GM12878 (cell line): Measurements from ENCODE around the gene NECTIN1. TPM values are rescaled to one million over a fixed set of nuclear protein-coding genes. Genes with fewer than 3 reads are reported as not detected.

ENCODE experiments used
- ATAC-seq: fragments of 200-7000 bp; cut with Tn5 transposase; 3 replicates; pipeline ENCODE4 v1.9.1; 2020; ENCODE audit warnings: mild to moderate bottlenecking, moderate library complexity
- BruUV-seq: library from RNA; stranded (reverse); fragments of 400-500 nt; replicated peaks from 2 replicates; lab custom pipeline; 2021; lab: Mats Ljungman, UMichigan
- CTCF ChIA-PET: fragments of 300-600 bp; sonication (Branson Sonifier 250); formaldehyde crosslinking; extraction: SDS; loops from one replicate; lab custom pipeline; 2021; ENCODE audit warnings: inconsistent platforms; lab: Yijun Ruan, JAX
- POLR2A ChIA-PET: fragments of 350-600 bp; formaldehyde crosslinking; extraction: SDS; loops from one replicate; lab custom pipeline; 2021; ENCODE audit warnings: inconsistent platforms; lab: Charles Lee
- RAD21 ChIA-PET: fragments of 300-600 bp; sonication (Branson Sonifier 250); formaldehyde crosslinking; loops from one replicate; lab custom pipeline; 2023; ENCODE audit warnings: antibody characterized with exemption; ENCODE audit not compliant: unreplicated experiment; lab: Charles Lee
- SMC1A ChIA-PET: fragments of 300-600 bp; sonication (Branson Sonifier 250); formaldehyde crosslinking; loops from one replicate; lab custom pipeline; 2023; ENCODE audit not compliant: unreplicated experiment, uncharacterized antibody; lab: Charles Lee
- DNase-seq: peaks from one replicate; pipeline ENCODE4 v3.0.0-alpha.2; 2011; ENCODE audit warnings: low read depth, low spot score
- FAIRE-seq: peaks from 3 replicates; lab custom pipeline; 2011; peaks lifted over from hg19 to GRCh38; lab: Jason Lieb, UNC
- H2AFZ ChIP-seq: 2 replicates; pipeline ENCODE4 v1.6.0; 2011; ENCODE audit warnings: low read depth, low read length, control low read depth; ENCODE audit not compliant: control insufficient read depth
- H3K27ac ChIP-seq: 2 replicates; pipeline ENCODE4 v1.5.1; 2011; ENCODE audit warnings: control low read depth; ENCODE audit not compliant: control insufficient read depth, insufficient read depth
- H3K27me3 ChIP-seq, 2 experiments: replicated peaks in 1 of 2; 2 replicates each; pipeline versions ENCODE4 v1.6.0 to v1.6.1; 2011; ENCODE audit warnings: low read length in 1 of 2; ENCODE audit not compliant: control insufficient read depth in 2 of 2, insufficient read depth in 2 of 2
- H3K36me3 ChIP-seq, 2 experiments: 2 replicates each; pipeline ENCODE4 v1.5.1; 2011; ENCODE audit warnings: low read length in 1 of 2; ENCODE audit not compliant: control insufficient read depth in 2 of 2, insufficient read depth in 2 of 2
- H3K4me1 ChIP-seq: 2 replicates; pipeline ENCODE4 v1.6.1; 2011; ENCODE audit warnings: mild to moderate bottlenecking, low read length, moderate library complexity, mixed read lengths; ENCODE audit not compliant: control insufficient read depth, insufficient read depth
- H3K4me2 ChIP-seq: 2 replicates; pipeline ENCODE4 v1.6.0; 2011; ENCODE audit warnings: control low read depth; ENCODE audit not compliant: control insufficient read depth, insufficient read depth
- H3K4me3 ChIP-seq: fragments of 200-600 bp; sonication (generic); 2 replicates; pipeline ENCODE4 v1.5.1; 2016
- H3K79me2 ChIP-seq: 2 replicates; pipeline ENCODE4 v1.6.0; 2011; ENCODE audit warnings: low read length; ENCODE audit not compliant: control insufficient read depth, insufficient read depth
- H3K9ac ChIP-seq: 2 replicates; pipeline ENCODE4 v1.8.0; 2011; ENCODE audit warnings: low read length, control low read depth, mixed read lengths; ENCODE audit not compliant: control insufficient read depth, insufficient read depth
- H3K9me3 ChIP-seq: replicated peaks from 3 replicates; pipeline ENCODE4 v1.5.1; 2011; ENCODE audit warnings: mild to moderate bottlenecking, low read length; ENCODE audit not compliant: control insufficient read depth, insufficient read depth
- H4K20me1 ChIP-seq: 2 replicates; pipeline ENCODE4 v1.6.0; 2011; ENCODE audit not compliant: control insufficient read depth, insufficient read depth
- ASH2L ChIP-seq: fragments of 300-600, 200-600 bp; sonication (generic); IDR thresholded peaks from 2 replicates; pipeline ENCODE4 v1.6.1; 2017; ENCODE audit warnings: low read depth, mild to moderate bottlenecking, borderline replicate concordance
- BCL11A ChIP-seq: IDR thresholded peaks from 2 replicates; pipeline ENCODE4 v1.6.1; 2011; ENCODE audit warnings: low read depth, low read length
- BHLHE40 ChIP-seq, 2 experiments: fragments of 450-650 bp in 1 of 2; IDR thresholded peaks; 2 replicates each; pipeline ENCODE4 v1.6.1; 2011 to 2017; ENCODE audit warnings: low read depth in 2 of 2, borderline replicate concordance in 1 of 2, improper control_type of control experiment in 1 of 2, low read length in 1 of 2, mild to moderate bottlenecking in 1 of 2
- EED ChIP-seq: sonication (generic); IDR thresholded peaks from 2 replicates; pipeline ENCODE4 v1.6.1; 2016; ENCODE audit warnings: antibody characterized with exemption, low read depth
- EP300 ChIP-seq, 2 experiments: fragments of 150-350 bp in 1 of 2; IDR thresholded peaks; 2 replicates each; pipeline ENCODE4 v1.6.1; 2011 to 2012; ENCODE audit warnings: low read depth in 2 of 2, low read length in 2 of 2, borderline replicate concordance in 1 of 2, improper control_type of control experiment in 1 of 2, inconsistent platforms in 1 of 2; ENCODE audit not compliant: control insufficient read depth in 1 of 2
- FOXK2 ChIP-seq: fragments of 450-650 bp; IDR thresholded peaks from 2 replicates; pipeline ENCODE4 v1.6.1; 2017; ENCODE audit warnings: mild to moderate bottlenecking, moderate library complexity
- IKZF2 ChIP-seq, 2 experiments: fragments of 450-650 bp; IDR thresholded peaks; 2 replicates each; pipeline ENCODE4 v1.6.1; 2017; ENCODE audit warnings: mild to moderate bottlenecking in 2 of 2, moderate library complexity in 2 of 2
- MEF2A ChIP-seq: IDR thresholded peaks from 2 replicates; pipeline ENCODE4 v1.6.1; 2011; ENCODE audit warnings: low read depth, mild to moderate bottlenecking, low read length, moderate library complexity; ENCODE audit not compliant: insufficient read depth
- MYC ChIP-seq: IDR thresholded peaks from 2 replicates; pipeline ENCODE4 v1.6.1; 2011; ENCODE audit warnings: mild to moderate bottlenecking, low read length, moderate library complexity, inconsistent platforms; ENCODE audit not compliant: insufficient read depth, insufficient replicate concordance, insufficient read length, severe bottlenecking
- NFYB ChIP-seq: IDR thresholded peaks from 2 replicates; pipeline ENCODE4 v1.6.1; 2011; ENCODE audit warnings: low read depth, mild to moderate bottlenecking, low read length, improper control_type of control experiment, moderate library complexity; ENCODE audit not compliant: insufficient read depth
- NR2C1 ChIP-seq: fragments of 450-650 bp; IDR thresholded peaks from 2 replicates; pipeline ENCODE4 v1.6.1; 2017; ENCODE audit warnings: antibody characterized with exemption, mild to moderate bottlenecking, moderate library complexity
- RUNX3 ChIP-seq: IDR thresholded peaks from 2 replicates; pipeline ENCODE4 v1.6.1; 2012; ENCODE audit warnings: low read length, inconsistent platforms
- SIN3A ChIP-seq: IDR thresholded peaks from 2 replicates; pipeline ENCODE4 v1.6.1; 2012; ENCODE audit warnings: low read depth, low read length, improper control_type of control experiment
- SPI1 ChIP-seq: IDR thresholded peaks from 2 replicates; pipeline ENCODE4 v1.6.1; 2011; ENCODE audit warnings: low read depth, mild to moderate bottlenecking, low read length, moderate library complexity, borderline replicate concordance; ENCODE audit not compliant: insufficient read depth
- SREBF1 ChIP-seq: IDR thresholded peaks from 2 replicates; pipeline ENCODE4 v1.6.1; 2012; ENCODE audit warnings: mild to moderate bottlenecking, low read length
- STAT3 ChIP-seq: IDR thresholded peaks from 2 replicates; pipeline ENCODE4 v1.6.1; 2011; ENCODE audit warnings: low read depth, low read length, improper control_type of control experiment
- TCF7 ChIP-seq: IDR thresholded peaks from 2 replicates; pipeline ENCODE4 v1.6.1; 2014; ENCODE audit warnings: antibody characterized with exemption, borderline replicate concordance
- ZBED1 ChIP-seq: IDR thresholded peaks from 2 replicates; pipeline ENCODE4 v1.6.1; 2016; ENCODE audit warnings: borderline replicate concordance
- ZNF24 ChIP-seq: fragments of 450-650 bp; IDR thresholded peaks from 2 replicates; pipeline ENCODE4 v1.6.1; 2017; ENCODE audit warnings: antibody characterized with exemption, mild to moderate bottlenecking
- WGBS: methylation state at CpG from one replicate; pipeline ENCODE4 v1.1.6; 2016; ENCODE audit warnings: low lambda C conversion rate; ENCODE audit not compliant: insufficient replicate concordance, insufficient coverage; ENCODE audit errors: missing lambda C conversion rate; 5-methylcytosine and 5-hydroxymethylcytosine counted together
- in situ Hi-C: fragments of 300-500 bp; cut with MboI; formaldehyde crosslinking; loops from 9 replicates; pipeline ENCODE4 v1.14.3; 2018; ENCODE audit warnings: mixed read lengths
- intact Hi-C: fragments of 100-400 bp; cut with micrococcal nuclease; formaldehyde crosslinking; loops from one replicate; pipeline ENCODE4 v1.14.2; 2022; ENCODE audit not compliant: unreplicated experiment
- polyA plus RNA-seq, 11 experiments: library from polyadenylated mRNA; depleted of rRNA in 4 of 11; unstranded in 6 of 11; stranded (reverse) in 5 of 11; fragments of >200 nt; fragmentation: Nextera tagmentation in 4 of 11; fragmentation: Illumina TruSeq in 1 of 11; extraction: Ambion mirVana in 4 of 11; extraction: Trizol in 1 of 11; gene quantifications; 1 replicate in 1 of 11; 2 replicates in 10 of 11; pipeline versions ENCODE4 v1.2.1 to v1.2.3, GENCODE V29; 2011 to 2016; ENCODE audit warnings: inconsistent platforms in 2 of 11, missing spikeins in 2 of 11, low read depth in 1 of 11
- total RNA-seq, 4 experiments: library from RNA; depleted of rRNA in 3 of 4; stranded (reverse); fragments of >200 nt in 3 of 4; fragmentation: Illumina TruSeq in 1 of 4; extraction: Trizol in 1 of 4; gene quantifications; 2 replicates each; pipeline versions ENCODE4 v1.2.1 to v1.2.3, GENCODE V29; 2013 to 2021
- TF ChIP-seq, protein P1 (sequence below): fragments of 450-650 bp; formaldehyde crosslinking; IDR thresholded peaks from 2 replicates; pipeline ENCODE4 v1.4.0; 2022; ENCODE audit warnings: mild to moderate bottlenecking, moderate library complexity

Gene NECTIN1
- total and polyA plus RNA-seq, 10 of the 15 experiments (the other 5 are each of a cell fraction or from before 2014, with no cell fraction given): 0.97 to 9.2 (median 2.3) TPM

DNA sequence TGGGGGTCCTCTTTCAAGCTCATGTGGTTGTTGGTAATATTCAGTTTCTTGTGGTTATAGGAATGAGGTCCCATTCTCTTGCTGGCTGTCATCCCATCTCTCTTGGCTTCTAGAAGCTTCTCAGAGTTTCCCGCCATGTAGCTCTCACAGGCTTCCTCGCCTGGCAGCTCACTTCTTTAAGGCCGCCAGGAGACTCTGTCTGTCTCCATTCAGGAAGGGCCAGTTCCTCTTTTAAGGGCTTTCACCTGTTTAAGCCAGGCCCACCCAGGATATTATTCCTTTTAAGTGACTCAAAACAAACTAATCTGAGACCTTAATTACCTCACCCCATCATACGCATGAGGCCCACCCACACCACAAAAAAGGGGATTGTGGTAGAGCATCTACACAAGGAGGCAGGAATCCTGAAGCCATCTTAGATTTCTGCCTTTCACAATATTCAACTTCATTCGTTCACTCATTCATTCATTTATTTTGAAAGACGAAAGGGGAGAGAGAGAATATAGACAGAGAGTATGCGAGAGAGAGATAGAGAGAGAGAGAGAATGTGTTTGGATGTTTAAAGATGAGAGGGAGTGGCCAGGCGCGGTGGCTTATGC lies 42.3 kb upstream of the NECTIN1 start:
- 0 out of 2 replicates have a peak, but pooled peaks cover 4% of the 10 kb centered on the region for H4K20me1 ChIP-seq
- WGBS: 74% methylated on average over 9 of the region's 9 CpGs
- H3K4me2 ChIP-seq: no peak overlapping the region
- no peaks in the 10 kb centered on the region for H3K79me2 ChIP-seq
- POLR2A ChIA-PET: interaction anchor here (1.1 to 1.5 kb wide), 2 partner anchors 10 to 13 kb away, joined by 3 read pairs; no protein-coding TSS in a partner anchor
- no peak overlapping the region for H2AFZ ChIP-seq
- H3K9me3 ChIP-seq: peaks cover 1% of the 10 kb centered on the region; the same call in 2 of the 3 replicates
- SMC1A ChIA-PET: interaction anchor here (1.1 to 1.3 kb wide), 3 partner anchors 13 to 98 kb away, joined by 3 to 5 read pairs (median 5); no protein-coding TSS in a partner anchor
- H3K36me3 ChIP-seq: no peaks in the 10 kb centered on the region; a peak in 1 of 4 replicates
- FAIRE-seq (no peak), ATAC-seq (no peak), DNase-seq (no peak)
- CTCF ChIA-PET: interaction anchor here (0.6 to 2.9 kb wide), 5 partner anchors 12 to 97 kb away, joined by 3 to 9 read pairs (median 4); partner anchors contain the start of gene NECTIN1
- TF ChIP-seq NR2C1: no peak
- 0 out of 2 replicates have a peak, but pooled peaks have one; percentile 27 for TF ChIP-seq EED
- peak; percentile 88 for TF ChIP-seq ZNF24
- TF ChIP-seq STAT3: no peak
- no peak for TF ChIP-seq FOXK2
- 0 out of 4 replicates have a peak, but pooled peaks of 1 of the 2 experiments have one; percentile 12 for TF ChIP-seq IKZF2 (IDR thresholded peaks at IDR 0.05)
- TF ChIP-seq SREBF1: no peak
- no peak for TF ChIP-seq SIN3A
- no peak for TF ChIP-seq ZBED1
- TF ChIP-seq EP300 (IDR thresholded peaks at IDR 0.05; ENCODE audit: borderline replicate concordance in 1 of 2, control insufficient read depth in 1 of 2, low read depth in 2 of 2, low read length in 2 of 2): no peak
- peak; percentile 83; the same call in 1 of the 2 replicates for TF ChIP-seq SPI1
- TF ChIP-seq NFYB: no peak
- no peak for TF ChIP-seq MYC
- no peak for TF ChIP-seq TCF7
- TF ChIP-seq MEF2A: no peak
- TF ChIP-seq, protein P1, sequence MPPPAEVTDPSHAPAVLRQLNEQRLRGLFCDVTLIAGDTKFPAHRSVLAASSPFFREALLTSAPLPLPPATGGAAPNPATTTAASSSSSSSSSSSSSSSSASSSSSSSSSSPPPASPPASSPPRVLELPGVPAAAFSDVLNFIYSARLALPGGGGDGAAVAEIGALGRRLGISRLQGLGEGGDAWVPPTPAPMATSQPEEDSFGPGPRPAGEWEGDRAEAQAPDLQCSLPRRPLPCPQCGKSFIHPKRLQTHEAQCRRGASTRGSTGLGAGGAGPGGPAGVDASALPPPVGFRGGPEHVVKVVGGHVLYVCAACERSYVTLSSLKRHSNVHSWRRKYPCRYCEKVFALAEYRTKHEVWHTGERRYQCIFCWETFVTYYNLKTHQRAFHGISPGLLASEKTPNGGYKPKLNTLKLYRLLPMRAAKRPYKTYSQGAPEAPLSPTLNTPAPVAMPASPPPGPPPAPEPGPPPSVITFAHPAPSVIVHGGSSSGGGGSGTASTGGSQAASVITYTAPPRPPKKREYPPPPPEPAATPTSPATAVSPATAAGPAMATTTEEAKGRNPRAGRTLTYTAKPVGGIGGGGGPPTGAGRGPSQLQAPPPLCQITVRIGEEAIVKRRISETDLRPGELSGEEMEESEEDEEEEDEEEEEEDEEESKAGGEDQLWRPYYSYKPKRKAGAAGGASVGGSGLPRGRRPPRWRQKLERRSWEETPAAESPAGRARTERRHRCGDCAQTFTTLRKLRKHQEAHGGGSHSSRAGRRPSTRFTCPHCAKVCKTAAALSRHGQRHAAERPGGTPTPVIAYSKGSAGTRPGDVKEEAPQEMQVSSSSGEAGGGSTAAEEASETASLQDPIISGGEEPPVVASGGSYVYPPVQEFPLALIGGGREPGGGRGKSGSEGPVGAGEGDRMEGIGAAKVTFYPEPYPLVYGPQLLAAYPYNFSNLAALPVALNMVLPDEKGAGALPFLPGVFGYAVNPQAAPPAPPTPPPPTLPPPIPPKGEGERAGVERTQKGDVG (CRISPR knock-in tag): no peak
- no peak for TF ChIP-seq ASH2L
- no peak for TF ChIP-seq BCL11A
- no peak for TF ChIP-seq BHLHE40 (IDR thresholded peaks at IDR 0.05; ENCODE audit: borderline replicate concordance in 1 of 2, low read depth in 2 of 2, low read length in 1 of 2)
- TF ChIP-seq RUNX3: peak; percentile 43; the same call in 1 of the 2 replicates
- no peak overlapping the region for H3K27ac ChIP-seq
- in situ Hi-C loops (no loop called here), intact Hi-C loops (no loop called here)
- H3K27me3 ChIP-seq: no peaks in the 10 kb centered on the region
- no peak overlapping the region for H3K4me3 ChIP-seq
- H3K9ac ChIP-seq: no peak overlapping the region
- no TSS peak for BruUV-seq
- RAD21 ChIA-PET: no interaction called here
- no peaks in the 10 kb centered on the region for H3K4me1 ChIP-seq
